Measurements from ENCODE around the gene CBFA2T3.
"Not testable (repeated sequence)": the region's sequence is repeated elsewhere in the genome, so short reads cannot be mapped to it uniquely, and the experiment has no call there.

CBFA2T3 gene

GRCh38 chr16:88918896-88919295 is 58.1 kb downstream of the CBFA2T3 start:
- H3K9me3 Mint-ChIP-seq, CTCF ChIA-PET, H3K27ac Mint-ChIP-seq, H3K27me3 Mint-ChIP-seq, DNase-seq, H3K36me3 Mint-ChIP-seq, H3K4me3 Mint-ChIP-seq: not testable (repeated sequence)
- peaks cover 13% of the 10 kb centered on the region for H3K4me1 Mint-ChIP-seq

GRCh38 chr16:88917915-88918627 is 58.9 kb downstream of the CBFA2T3 start:
- no peak for DNase-seq
- H3K4me3 Mint-ChIP-seq = no peak overlapping the region
- peaks cover 13% of the 10 kb centered on the region for H3K4me1 Mint-ChIP-seq

GRCh38 chr16:88917146-88917914 is 59.7 kb downstream of the CBFA2T3 start:
- Mint-ChIP-seq H3K27ac (peak overlapping the region; percentile 28), H3K4me1 (peaks cover 13% of the 10 kb centered on the region), H3K36me3 (no peaks in the 10 kb centered on the region), H3K4me3 (no peak overlapping the region), H3K9me3 (peaks cover 8% of the 10 kb centered on the region), H3K27me3 (no peaks in the 10 kb centered on the region)
- CTCF ChIA-PET = no interaction called here
- no peak for DNase-seq

More at GRCh38 chr16:88917915-88918627, 58.9 kb downstream of the CBFA2T3 start:
- Mint-ChIP-seq H3K9me3 (peaks cover 8% of the 10 kb centered on the region), H3K36me3 (no peaks in the 10 kb centered on the region), H3K27ac (no peak overlapping the region), H3K27me3 (no peaks in the 10 kb centered on the region)
- CTCF ChIA-PET = no interaction called here

GRCh38 chr16:88915639-88916327 is 61.2 kb downstream of the CBFA2T3 start:
- Mint-ChIP-seq H3K27me3 (no peaks in the 10 kb centered on the region), H3K27ac (no peak overlapping the region), H3K36me3 (no peaks in the 10 kb centered on the region), H3K4me1 (peaks cover 4% of the 10 kb centered on the region), H3K9me3 (peaks cover 8% of the 10 kb centered on the region), H3K4me3 (no peak overlapping the region)
- no peak for DNase-seq
- CTCF ChIA-PET = no interaction called here

- no peak overlapping the region for H3K4me3 Mint-ChIP-seq
- H3K27ac Mint-ChIP-seq = no peak overlapping the region
- no peaks in the 10 kb centered on the region for H3K4me1 Mint-ChIP-seq
- no peaks in the 10 kb centered on the region for H3K27me3 Mint-ChIP-seq
- no peak for DNase-seq
- peaks cover 8% of the 10 kb centered on the region for H3K9me3 Mint-ChIP-seq
- H3K36me3 Mint-ChIP-seq = no peaks in the 10 kb centered on the region
- CTCF ChIA-PET = no interaction called here
Measured at GRCh38 chr16:88914750-88915368, 62.1 kb downstream of the CBFA2T3 start.

GRCh38 chr16:88913870-88914269 is 63.1 kb downstream of the CBFA2T3 start:
- Mint-ChIP-seq H3K27ac (no peak overlapping the region), H3K27me3 (no peaks in the 10 kb centered on the region), H3K36me3 (no peaks in the 10 kb centered on the region), H3K4me3 (no peak overlapping the region), H3K9me3 (peaks cover 8% of the 10 kb centered on the region), H3K4me1 (no peaks in the 10 kb centered on the region)
- no peak for DNase-seq
- CTCF ChIA-PET = no interaction called here

- H3K36me3 Mint-ChIP-seq = no peaks in the 10 kb centered on the region
- no peak overlapping the region for H3K27ac Mint-ChIP-seq
- H3K4me3 Mint-ChIP-seq = no peak overlapping the region
- CTCF ChIA-PET = no interaction called here
- no peak for DNase-seq
- peaks cover 8% of the 10 kb centered on the region for H3K9me3 Mint-ChIP-seq
- no peaks in the 10 kb centered on the region for H3K4me1 Mint-ChIP-seq
- no peaks in the 10 kb centered on the region for H3K27me3 Mint-ChIP-seq
Measured at GRCh38 chr16:88913001-88913612, 63.9 kb downstream of the CBFA2T3 start.

- CTCF ChIA-PET = no interaction called here
- no peak overlapping the region for H3K4me3 Mint-ChIP-seq
- H3K27me3 Mint-ChIP-seq = no peaks in the 10 kb centered on the region
- no peak for DNase-seq
- H3K27ac Mint-ChIP-seq = no peak overlapping the region
- no peaks in the 10 kb centered on the region for H3K36me3 Mint-ChIP-seq
- no peaks in the 10 kb centered on the region for H3K4me1 Mint-ChIP-seq
- H3K9me3 Mint-ChIP-seq = peaks cover 8% of the 10 kb centered on the region
Measured at GRCh38 chr16:88912556-88912955, 64.5 kb downstream of the CBFA2T3 start.

GRCh38 chr16:88911946-88912310 is 65.1 kb downstream of the CBFA2T3 start:
- H3K9me3 Mint-ChIP-seq = peaks cover 8% of the 10 kb centered on the region
- no peak for DNase-seq
- no peak overlapping the region for H3K4me3 Mint-ChIP-seq
- no peaks in the 10 kb centered on the region for H3K4me1 Mint-ChIP-seq
- CTCF ChIA-PET = no interaction called here
- H3K27me3 Mint-ChIP-seq = no peaks in the 10 kb centered on the region
- H3K27ac Mint-ChIP-seq = no peak overlapping the region
- no peaks in the 10 kb centered on the region for H3K36me3 Mint-ChIP-seq

- no peak for DNase-seq
- Mint-ChIP-seq H3K27ac (no peak overlapping the region), H3K4me3 (no peak overlapping the region), H3K4me1 (no peaks in the 10 kb centered on the region), H3K27me3 (no peaks in the 10 kb centered on the region), H3K9me3 (peaks cover 8% of the 10 kb centered on the region), H3K36me3 (no peaks in the 10 kb centered on the region)
- CTCF ChIA-PET = no interaction called here
Measured at GRCh38 chr16:88911136-88911945, 65.7 kb downstream of the CBFA2T3 start.

GRCh38 chr16:88910284-88911135 is 66.5 kb downstream of the CBFA2T3 start:
- Mint-ChIP-seq H3K27me3 (no peaks in the 10 kb centered on the region), H3K4me3 (no peak overlapping the region), H3K36me3 (no peaks in the 10 kb centered on the region), H3K4me1 (no peaks in the 10 kb centered on the region), H3K9me3 (peaks cover 2% of the 10 kb centered on the region), H3K27ac (no peak overlapping the region)
- CTCF ChIA-PET = no interaction called here
- DNase-seq = no peak

- no peak for DNase-seq
- no peak overlapping the region for H3K4me3 Mint-ChIP-seq
- peaks cover 2% of the 10 kb centered on the region for H3K9me3 Mint-ChIP-seq
- CTCF ChIA-PET = no interaction called here
- no peaks in the 10 kb centered on the region for H3K36me3 Mint-ChIP-seq
- no peaks in the 10 kb centered on the region for H3K27me3 Mint-ChIP-seq
- H3K4me1 Mint-ChIP-seq = no peaks in the 10 kb centered on the region
- no peak overlapping the region for H3K27ac Mint-ChIP-seq
Measured at GRCh38 chr16:88909431-88910210, 67.4 kb downstream of the CBFA2T3 start.

Data from activated naive CD4-positive, alpha-beta T cell treated with anti-CD3 and anti-CD28 coated beads, Interleukin-2, amount 10 ng/mL, durations not matched to agents 7 days and 5 days (primary cell).